Vagina (tissue), 2 donors: ENCODE data around the gene SHROOM2. TPM values are rescaled to one million over a fixed set of nuclear protein-coding genes. Genes with fewer than 3 reads are reported as not detected.

Source experiments
- DNase-seq, 2 donors: peaks; one replicate each; pipeline ENCODE4 v3.0.0-alpha.2; 2017; ENCODE audit errors: extremely low spot score in 2 of 2
- H3K27ac ChIP-seq: fragments of 200-600 bp; sonication (generic); one replicate; pipeline ENCODE4 v1.5.1; 2019
- H3K27me3 ChIP-seq: fragments of 200-600 bp; sonication (generic); one replicate; pipeline ENCODE4 v1.5.1; 2019
- H3K36me3 ChIP-seq, 2 donors: fragments of 200-600 bp; sonication (generic); one replicate each; pipeline ENCODE4 v1.5.1; 2017 to 2019
- H3K4me1 ChIP-seq: fragments of 200-600 bp; sonication (generic); one replicate; pipeline ENCODE4 v1.5.1; 2019
- H3K4me3 ChIP-seq, 2 donors: fragments of 200-600 bp; sonication (generic); 1 replicate in 1 of 2; 2 replicates in 1 of 2; pipeline ENCODE4 v1.5.1; 2016 to 2019
- H3K9me3 ChIP-seq: fragments of 200-600 bp; sonication (generic); one replicate; pipeline ENCODE4 v1.5.1; 2019
- CTCF ChIP-seq, 3 experiments: fragments of 450-650 bp in 2 of 3; fragments of 200-600 bp in 1 of 3; sonication (generic) in 1 of 3; IDR thresholded peaks; one replicate each; pipeline ENCODE4 v1.5.1; 2017 to 2019; ENCODE audit warnings: antibody characterized with exemption in 3 of 3, mild to moderate bottlenecking in 2 of 3, moderate library complexity in 2 of 3
- POLR2A ChIP-seq, 2 donors: fragments of 450-650 bp; IDR thresholded peaks; one replicate each; pipeline ENCODE4 v1.6.1; 2017; ENCODE audit warnings: antibody characterized with exemption in 2 of 2, mild to moderate bottlenecking in 2 of 2, moderate library complexity in 2 of 2
- POLR2AphosphoS5 ChIP-seq, 2 donors: sonication (generic); formaldehyde crosslinking; IDR thresholded peaks; one replicate each; pipeline ENCODE4 v1.9.0; 2017; ENCODE audit warnings: antibody characterized with exemption in 2 of 2, mild to moderate bottlenecking in 2 of 2, low read depth in 1 of 2; ENCODE audit not compliant: insufficient read depth in 1 of 2
- intact Hi-C: fragments of 100-400 bp; cut with DNase I; formaldehyde crosslinking; loops from one replicate; pipeline ENCODE4 v1.15.1; 2023
- total RNA-seq: library from RNA; depleted of rRNA; stranded (reverse); fragments of >200 nt; gene quantifications from one replicate; pipeline ENCODE4 v1.2.3, GENCODE V29; 2016

Gene SHROOM2
- total RNA-seq, 1 donor from 2014 or later: 8.8 TPM

DNA sequence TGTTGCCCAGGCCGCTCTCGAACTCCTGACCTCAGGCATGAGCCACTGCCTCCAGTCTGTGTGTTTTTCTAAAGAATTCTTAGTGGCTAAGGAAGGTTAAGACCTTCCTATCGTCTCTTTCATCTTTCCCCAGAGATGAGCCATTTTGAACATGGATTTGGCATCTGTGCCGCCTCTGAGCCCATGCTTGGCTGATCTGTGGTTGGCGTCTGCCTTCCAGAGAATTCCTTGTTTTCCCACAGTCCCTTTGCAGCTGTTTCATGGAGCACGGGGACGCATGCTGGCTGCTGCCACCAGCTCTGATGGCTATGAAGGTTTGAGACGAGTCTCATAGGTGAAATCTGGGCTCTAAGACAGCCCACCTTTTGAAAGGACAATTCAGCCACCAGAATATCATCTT is 60.4 kb downstream of the SHROOM2 start:
- no peak for TF ChIP-seq POLR2A (IDR thresholded peaks at IDR 0.05)
- no peak for TF ChIP-seq CTCF (IDR thresholded peaks at IDR 0.05)
- no peak for TF ChIP-seq POLR2AphosphoS5 (IDR thresholded peaks at IDR 0.05; ENCODE audit: insufficient read depth in 1 of 2, low read depth in 1 of 2)
- intact Hi-C loops: no loop called here
- Histone ChIP-seq H3K36me3 (no peaks in the 10 kb centered on the region), H3K4me3 (no peak overlapping the region), H3K4me1 (no peaks in the 10 kb centered on the region), H3K27ac (no peak overlapping the region), H3K27me3 (no peaks in the 10 kb centered on the region), H3K9me3 (no peaks in the 10 kb centered on the region)
- DNase-seq: no peak

- H3K27ac ChIP-seq: no peak overlapping the region
- H3K27me3 ChIP-seq: no peaks in the 10 kb centered on the region
- no peak for DNase-seq
- H3K36me3 ChIP-seq: no peaks in the 10 kb centered on the region
- no peaks in the 10 kb centered on the region for H3K4me1 ChIP-seq
- intact Hi-C loops: no loop called here
- no peaks in the 10 kb centered on the region for H3K9me3 ChIP-seq
- TF ChIP-seq CTCF (IDR thresholded peaks at IDR 0.05): no peak
- no peak for TF ChIP-seq POLR2A (IDR thresholded peaks at IDR 0.05)
- TF ChIP-seq POLR2AphosphoS5 (IDR thresholded peaks at IDR 0.05; ENCODE audit: insufficient read depth in 1 of 2, low read depth in 1 of 2): no peak
- no peak overlapping the region for H3K4me3 ChIP-seq
These were observed 60.8 kb downstream of the SHROOM2 start for GRCh38 chrX:9847071-9847470.

- Histone ChIP-seq H3K9me3 (no peaks in the 10 kb centered on the region), H3K27me3 (no peaks in the 10 kb centered on the region), H3K36me3 (no peaks in the 10 kb centered on the region), H3K4me1 (no peaks in the 10 kb centered on the region), H3K4me3 (no peak overlapping the region), H3K27ac (no peak overlapping the region)
- intact Hi-C loops: no loop called here
- no peak for DNase-seq
- TF ChIP-seq CTCF (IDR thresholded peaks at IDR 0.05): no peak
These were observed 62.7 kb downstream of the SHROOM2 start for GRCh38 chrX:9848718-9849479.

DNA sequence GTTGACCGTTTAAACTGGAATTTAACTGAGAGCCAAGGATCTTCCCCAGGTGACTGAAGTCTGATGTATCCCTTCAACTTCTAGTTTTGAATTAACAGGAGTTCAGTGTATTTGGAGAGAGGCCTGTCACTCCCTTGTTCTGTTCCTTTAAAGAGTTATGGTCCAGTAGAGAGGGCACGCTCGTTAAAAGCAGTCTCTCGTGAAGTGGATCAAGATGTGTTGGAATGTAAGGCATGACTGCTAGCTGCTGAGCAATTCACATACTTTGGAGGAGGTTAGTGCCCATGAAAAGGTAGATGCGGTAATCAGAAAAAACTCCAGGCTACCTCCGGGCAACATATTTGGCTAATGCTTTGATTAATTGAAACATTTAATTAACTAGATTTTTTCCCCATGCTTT is 65.7 kb downstream of the SHROOM2 start:
- Histone ChIP-seq H3K36me3 (no peaks in the 10 kb centered on the region), H3K4me1 (no peaks in the 10 kb centered on the region), H3K4me3 (no peak overlapping the region), H3K27me3 (no peaks in the 10 kb centered on the region), H3K9me3 (no peaks in the 10 kb centered on the region), H3K27ac (no peak overlapping the region)
- no peak for DNase-seq
- no peak for TF ChIP-seq CTCF (IDR thresholded peaks at IDR 0.05)
- no peak for TF ChIP-seq POLR2A (IDR thresholded peaks at IDR 0.05)
- no peak for TF ChIP-seq POLR2AphosphoS5 (IDR thresholded peaks at IDR 0.05; ENCODE audit: insufficient read depth in 1 of 2, low read depth in 1 of 2)
- intact Hi-C loops: no loop called here

GRCh38 chrX:9853307-9853706 is 67.1 kb downstream of the SHROOM2 start:
- intact Hi-C loops: no loop called here
- Histone ChIP-seq H3K27ac (no peak overlapping the region), H3K27me3 (no peaks in the 10 kb centered on the region), H3K9me3 (no peaks in the 10 kb centered on the region), H3K4me3 (no peak overlapping the region), H3K4me1 (no peaks in the 10 kb centered on the region), H3K36me3 (no peaks in the 10 kb centered on the region)
- TF ChIP-seq POLR2AphosphoS5 (IDR thresholded peaks at IDR 0.05; ENCODE audit: insufficient read depth in 1 of 2, low read depth in 1 of 2) (no peak), CTCF (IDR thresholded peaks at IDR 0.05) (no peak), POLR2A (IDR thresholded peaks at IDR 0.05) (no peak)
- no peak for DNase-seq
